Measurements from ENCODE around the gene RELN.
"Not testable (repeated sequence)": the region's sequence is repeated elsewhere in the genome, so short reads cannot be mapped to it uniquely, and the experiment has no call there.

The RELN gene

GRCh38 chr7:103541947-103542346 is 447.5 kb downstream of the RELN start:
- DNase-seq, result no peak

GRCh38 chr7:103541026-103541425 is 448.4 kb downstream of the RELN start:
- peak; percentile 63 for DNase-seq

- DNase-seq, result no peak
These were observed 449.1 kb downstream of the RELN start for GRCh38 chr7:103540338-103540737.

DNA sequence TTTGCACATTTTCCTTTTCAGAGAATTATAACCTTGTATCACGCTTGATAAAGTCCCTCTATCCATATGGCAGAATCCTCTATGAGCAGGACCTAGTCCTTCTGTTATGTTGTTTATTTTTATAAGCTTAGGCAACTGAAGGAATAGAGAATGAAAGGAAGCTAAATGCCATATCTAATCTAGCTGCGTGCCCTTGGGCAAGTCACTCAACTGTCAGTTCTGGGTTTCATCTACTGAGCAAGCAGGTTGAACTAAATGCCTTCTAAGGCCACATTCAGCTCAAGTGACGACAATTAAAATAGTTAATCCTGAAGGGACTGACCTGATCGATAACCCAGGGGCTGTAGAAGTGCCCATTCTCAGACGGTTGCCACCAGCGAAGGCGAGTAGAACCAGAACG is 449.6 kb downstream of the RELN start:
- DNase-seq, result no peak

- DNase-seq, result no peak
These were observed 450.3 kb downstream of the RELN start for GRCh38 chr7:103538964-103539709.

GRCh38 chr7:103533761-103534160 is 455.7 kb downstream of the RELN start:
- DNase-seq, result no peak

DNA sequence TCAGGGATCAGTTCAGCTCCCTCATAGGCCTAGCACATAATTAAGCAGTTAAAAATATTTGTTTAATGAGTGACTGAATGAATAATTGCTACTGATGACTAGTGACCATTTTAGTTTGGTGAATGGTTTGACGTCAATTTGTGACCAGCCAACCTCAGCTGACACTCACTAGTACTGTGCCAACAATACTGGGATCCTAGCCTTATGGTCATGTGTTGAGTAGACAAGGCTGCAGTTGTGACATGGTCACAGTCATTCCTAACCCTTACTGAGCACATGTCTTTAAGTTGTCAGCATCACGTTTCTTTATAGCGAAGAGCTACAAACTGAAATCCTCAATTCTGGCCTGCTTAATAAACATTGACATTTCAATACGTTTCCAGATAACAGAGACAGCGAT is 456.5 kb downstream of the RELN start:
- DNase-seq, result no peak

GRCh38 chr7:103528152-103528551 is 461.3 kb downstream of the RELN start:
- no peak for DNase-seq

GRCh38 chr7:103525937-103526336 is 463.5 kb downstream of the RELN start:
- DNase-seq, result no peak

DNA sequence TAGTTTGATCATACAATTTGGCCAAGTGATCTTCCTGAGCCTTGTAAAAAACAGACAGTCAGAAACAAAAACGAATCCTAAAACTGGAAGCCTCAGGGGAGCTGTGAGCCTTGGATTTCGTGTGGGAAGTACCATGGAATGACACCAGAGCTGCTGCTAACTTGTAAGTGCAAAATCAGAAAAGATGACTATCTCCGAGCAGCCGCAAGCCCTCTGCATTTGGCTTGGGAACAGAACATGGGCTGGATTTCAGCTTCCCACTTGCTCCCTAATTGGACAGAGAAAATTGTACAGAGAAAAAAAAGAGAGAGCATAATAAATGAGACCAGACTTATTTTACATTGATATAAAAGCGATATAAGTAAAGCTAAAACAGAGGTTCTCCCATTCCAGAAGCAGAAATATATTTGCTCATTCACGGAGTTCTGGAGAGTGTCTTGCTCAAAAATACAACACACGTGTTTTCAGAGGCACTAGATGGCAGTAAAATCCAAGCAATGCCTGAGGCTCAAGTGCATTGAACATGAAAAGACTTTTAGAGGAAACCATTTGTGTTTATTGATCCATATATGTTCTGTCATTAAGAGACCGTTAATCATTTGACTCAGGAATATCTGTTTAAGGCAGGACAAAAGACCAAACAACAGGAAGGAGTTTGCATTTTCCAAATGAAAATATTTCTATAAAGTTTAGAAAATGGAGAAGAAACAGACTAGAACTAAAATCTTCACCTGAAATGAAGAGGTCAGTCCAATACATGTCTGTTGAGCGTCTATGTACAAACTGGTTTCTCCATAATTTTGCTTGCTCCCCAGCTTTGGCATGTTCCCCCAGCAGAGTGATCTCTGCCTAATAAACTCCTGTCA is 465.2 kb downstream of the RELN start:
- DNase-seq, result no peak

DNA sequence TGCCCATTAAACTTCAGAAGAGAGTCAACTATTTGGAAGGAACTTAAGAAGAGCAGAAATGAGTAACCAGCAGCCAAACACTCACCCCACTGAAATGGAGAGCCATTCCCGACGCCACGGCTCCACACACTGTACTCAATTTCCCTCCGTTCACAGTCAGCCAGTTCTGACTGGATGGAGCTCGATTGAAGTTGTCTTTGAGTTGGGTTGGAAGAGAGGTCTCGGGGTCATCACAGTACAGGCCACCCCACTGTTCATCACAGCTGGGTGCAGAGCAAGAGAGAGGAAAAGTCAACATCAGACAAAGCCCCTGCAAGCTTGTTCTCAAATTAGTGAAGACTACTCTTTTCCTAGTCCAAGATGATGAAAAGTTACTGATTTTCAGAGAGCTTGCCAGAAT is 467.5 kb downstream of the RELN start:
- no peak for DNase-seq

- no peak for DNase-seq
These were observed 484.8 kb downstream of the RELN start for GRCh38 chr7:103504505-103505135.

DNA sequence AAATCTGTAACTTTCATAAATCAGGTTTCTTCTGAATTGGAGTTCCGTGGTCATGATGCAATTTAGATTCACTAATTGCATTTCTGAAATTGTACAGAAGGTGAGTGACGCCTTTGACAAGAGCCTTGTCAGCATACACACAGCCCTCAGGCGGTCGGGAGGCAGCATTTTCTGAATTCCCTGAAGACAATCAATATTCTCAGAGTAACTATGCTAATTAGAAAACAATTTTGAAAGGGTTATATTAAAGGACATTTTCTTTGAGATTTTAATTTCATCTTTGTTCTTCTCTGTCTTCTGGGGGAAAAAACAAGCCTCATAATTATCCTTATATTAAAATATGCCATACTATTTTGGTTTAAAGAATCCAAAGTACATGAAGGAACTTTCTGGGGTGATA is 488.3 kb downstream of the RELN start:
- DNase-seq, result no peak

GRCh38 chr7:103499976-103500375 is 489.5 kb downstream of the RELN start:
- no peak for DNase-seq

- no peak for DNase-seq
These were observed 502.0 kb downstream of the RELN start for GRCh38 chr7:103487419-103487818.

GRCh38 chr7:103486873-103487272 is 502.6 kb downstream of the RELN start:
- DNase-seq, result not testable (repeated sequence)

- no peak for DNase-seq
These were observed 508.7 kb downstream of the RELN start for GRCh38 chr7:103480771-103481170.

GRCh38 chr7:103474956-103475355 is 514.5 kb downstream of the RELN start:
- no peak for DNase-seq

DNA sequence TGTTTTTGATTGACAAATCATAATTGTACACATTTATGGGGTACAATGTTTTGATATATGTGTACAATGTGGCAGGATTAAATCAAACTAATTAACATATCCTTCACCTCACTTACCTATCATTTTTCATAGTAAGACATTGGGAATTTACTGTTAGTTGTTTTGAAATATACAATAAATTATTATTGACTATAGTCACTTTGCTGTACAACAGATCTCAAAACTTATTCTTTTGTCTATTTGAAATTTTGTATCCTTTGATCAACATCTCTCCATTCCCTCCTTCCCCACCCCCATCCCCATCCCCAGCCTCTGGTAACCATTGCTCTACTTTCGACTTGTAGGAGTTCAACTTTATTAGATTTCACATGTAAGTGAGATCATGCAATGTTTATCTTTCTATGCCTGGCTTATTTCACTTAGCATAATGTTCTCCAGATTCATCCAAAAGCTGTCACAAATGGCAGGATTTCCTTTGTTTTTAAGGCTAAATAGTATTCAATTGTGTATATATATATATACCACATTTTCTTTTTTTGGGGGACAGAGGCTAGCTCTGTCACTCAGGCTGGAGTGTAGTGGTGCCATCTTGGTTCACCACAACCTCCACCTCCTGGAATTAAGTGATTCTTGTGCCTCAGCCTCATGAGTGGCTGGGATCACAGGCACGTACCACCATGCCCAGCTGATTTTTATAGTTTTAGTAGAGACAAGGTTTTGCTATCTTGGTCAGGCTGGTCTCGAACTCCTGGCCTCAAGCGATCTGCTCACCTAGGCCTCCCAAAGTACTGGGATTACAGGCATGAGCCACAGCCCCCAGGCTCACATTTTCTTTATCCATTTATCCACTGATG is 520.1 kb downstream of the RELN start:
- no peak for DNase-seq

DNA sequence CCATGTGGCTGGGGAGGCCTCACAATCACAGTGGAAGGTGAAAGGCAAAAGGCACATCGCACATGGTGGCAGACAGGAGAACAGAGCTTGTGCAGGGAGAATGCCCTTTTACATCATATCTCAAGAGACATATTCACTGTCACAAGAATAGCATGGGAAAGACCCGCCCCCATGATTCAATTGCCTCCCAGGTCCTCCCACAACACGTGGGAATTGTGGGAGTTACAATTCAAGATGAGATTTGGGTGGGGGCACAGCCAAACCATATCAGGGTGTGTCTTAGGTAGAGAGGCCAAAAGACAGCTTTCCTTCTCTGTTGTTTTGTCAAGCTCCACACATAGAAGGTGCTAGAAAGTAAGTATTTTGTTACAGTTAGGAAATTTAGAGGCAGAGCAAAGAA is 522.6 kb downstream of the RELN start:
- no peak for DNase-seq

DNA sequence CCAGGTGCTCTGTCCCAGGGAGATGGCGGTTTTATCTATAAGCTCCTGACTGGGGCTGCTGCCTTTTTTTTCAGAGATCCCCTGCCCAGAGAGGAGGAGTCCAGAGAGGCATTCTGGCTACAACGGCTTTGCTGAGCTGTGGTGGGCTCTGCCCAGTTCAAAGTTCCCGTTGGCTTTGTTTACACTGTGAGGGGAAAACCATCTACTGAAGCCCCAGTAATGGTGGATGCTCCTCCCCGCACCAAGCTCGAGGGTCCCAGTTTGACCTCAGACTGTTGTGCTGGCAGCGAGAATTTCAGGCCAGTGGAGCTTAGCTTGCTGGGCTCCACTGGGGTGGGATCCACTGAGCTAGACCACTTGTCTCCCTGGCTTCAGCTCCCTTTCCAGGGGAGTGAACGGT is 527.1 kb downstream of the RELN start:
- no peak for DNase-seq

DNA sequence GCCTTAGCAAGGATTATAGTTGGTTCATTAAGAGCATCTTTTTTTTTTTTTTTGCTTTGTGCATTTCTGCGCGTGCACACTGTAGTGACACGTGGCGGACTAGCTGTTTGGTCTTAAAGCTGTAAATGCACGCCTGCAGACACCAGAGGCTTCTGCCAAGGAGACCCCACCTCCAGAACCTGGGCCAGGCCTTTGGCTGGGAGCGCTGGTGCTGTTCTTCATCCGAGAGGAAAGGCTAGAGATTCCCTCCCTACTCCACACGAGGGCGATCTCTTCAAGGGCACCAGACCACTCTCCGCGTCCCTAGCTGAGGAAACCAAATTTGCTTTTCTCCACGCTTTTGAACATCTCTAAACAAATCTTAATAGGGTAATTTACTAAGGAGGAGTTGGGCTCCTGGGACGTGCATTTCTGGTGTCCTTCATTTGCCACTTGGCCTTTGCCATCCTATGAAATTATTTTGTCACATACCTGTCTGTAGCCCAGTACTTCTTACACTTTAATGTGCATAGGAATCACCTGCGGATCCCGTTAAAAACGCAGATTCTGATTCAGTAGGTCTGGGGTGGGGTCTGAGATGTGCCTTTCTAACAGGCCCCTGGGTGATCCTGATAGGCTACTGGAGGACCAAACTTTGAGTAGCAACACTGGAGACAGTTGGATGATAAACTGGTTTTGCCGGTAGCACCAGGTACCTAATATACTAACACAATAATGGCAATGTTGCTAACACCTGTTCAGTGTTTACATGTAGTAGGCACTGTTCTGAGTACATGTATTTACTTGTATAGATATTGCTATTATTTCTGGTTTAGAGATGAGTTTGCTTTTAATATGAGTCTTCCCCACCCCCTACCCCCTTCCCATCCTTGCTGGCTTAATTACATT is 542.1 kb downstream of the RELN start:
- peak; percentile 31 for DNase-seq
